ENCODE results near the gene MEGF10.

The MEGF10 gene

DNA sequence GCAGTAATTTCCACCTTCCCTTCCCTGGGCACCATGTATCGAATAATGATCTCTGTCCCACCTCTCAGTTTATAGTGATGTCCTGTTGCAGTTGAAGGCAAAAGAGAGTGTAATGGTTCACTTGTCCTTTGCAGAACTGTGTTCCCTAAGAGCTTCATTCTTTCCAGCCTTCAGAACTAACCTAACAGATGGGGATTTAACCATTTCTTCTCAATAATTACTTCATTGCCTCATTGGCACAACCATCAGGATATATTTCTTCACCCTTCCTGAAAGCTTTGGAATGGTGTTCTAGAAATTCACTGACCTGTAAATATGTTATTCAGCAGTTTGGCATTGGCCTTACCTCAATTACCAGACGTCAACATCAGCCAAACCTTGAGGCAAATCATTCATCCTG lies 142.9 kb downstream of the MEGF10 start:
- H3K36me3 ChIP-seq (ENCODE audit: insufficient read depth, low read length): no peaks in the 10 kb centered on the region
- no peak overlapping the region for H2AFZ ChIP-seq (ENCODE audit: low read depth, low read length)
- no peak overlapping the region for H3K4me2 ChIP-seq (ENCODE audit: insufficient read depth, low read length)
- H3K4me3 ChIP-seq (ENCODE audit: low read depth in 1 of 2, low read length in 2 of 2): no peak overlapping the region
- no peaks in the 10 kb centered on the region for H4K20me1 ChIP-seq (ENCODE audit: insufficient read depth, low read length)
- no peaks in the 10 kb centered on the region for H3K9me3 ChIP-seq (ENCODE audit: insufficient read depth, low read length, severe bottlenecking)
- peaks cover 13% of the 10 kb centered on the region for H3K27me3 ChIP-seq (ENCODE audit: insufficient read depth, low read length, poor library complexity)
- H3K4me1 ChIP-seq (ENCODE audit: insufficient read depth, low read length): no peaks in the 10 kb centered on the region
- no peak for DNase-seq
- ATAC-seq (ENCODE audit: insufficient read depth, low read depth): no peak
- no peak overlapping the region for H3K9ac ChIP-seq (ENCODE audit: low read depth, low read length)
- H3K27ac ChIP-seq (ENCODE audit: low read length): no peak overlapping the region
- no peaks in the 10 kb centered on the region for H3K79me2 ChIP-seq (ENCODE audit: insufficient read depth, low read length)
- TF ChIP-seq EZH2 (IDR thresholded peaks at IDR 0.05; ENCODE audit: borderline replicate concordance, low read depth, low read length, severe bottlenecking): no peak
- TF ChIP-seq, protein P1, sequence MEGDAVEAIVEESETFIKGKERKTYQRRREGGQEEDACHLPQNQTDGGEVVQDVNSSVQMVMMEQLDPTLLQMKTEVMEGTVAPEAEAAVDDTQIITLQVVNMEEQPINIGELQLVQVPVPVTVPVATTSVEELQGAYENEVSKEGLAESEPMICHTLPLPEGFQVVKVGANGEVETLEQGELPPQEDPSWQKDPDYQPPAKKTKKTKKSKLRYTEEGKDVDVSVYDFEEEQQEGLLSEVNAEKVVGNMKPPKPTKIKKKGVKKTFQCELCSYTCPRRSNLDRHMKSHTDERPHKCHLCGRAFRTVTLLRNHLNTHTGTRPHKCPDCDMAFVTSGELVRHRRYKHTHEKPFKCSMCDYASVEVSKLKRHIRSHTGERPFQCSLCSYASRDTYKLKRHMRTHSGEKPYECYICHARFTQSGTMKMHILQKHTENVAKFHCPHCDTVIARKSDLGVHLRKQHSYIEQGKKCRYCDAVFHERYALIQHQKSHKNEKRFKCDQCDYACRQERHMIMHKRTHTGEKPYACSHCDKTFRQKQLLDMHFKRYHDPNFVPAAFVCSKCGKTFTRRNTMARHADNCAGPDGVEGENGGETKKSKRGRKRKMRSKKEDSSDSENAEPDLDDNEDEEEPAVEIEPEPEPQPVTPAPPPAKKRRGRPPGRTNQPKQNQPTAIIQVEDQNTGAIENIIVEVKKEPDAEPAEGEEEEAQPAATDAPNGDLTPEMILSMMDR (IDR thresholded peaks at IDR 0.05; ENCODE audit: borderline replicate concordance, extremely low read depth, low read length, poor library complexity, severe bottlenecking): no peak

DNA sequence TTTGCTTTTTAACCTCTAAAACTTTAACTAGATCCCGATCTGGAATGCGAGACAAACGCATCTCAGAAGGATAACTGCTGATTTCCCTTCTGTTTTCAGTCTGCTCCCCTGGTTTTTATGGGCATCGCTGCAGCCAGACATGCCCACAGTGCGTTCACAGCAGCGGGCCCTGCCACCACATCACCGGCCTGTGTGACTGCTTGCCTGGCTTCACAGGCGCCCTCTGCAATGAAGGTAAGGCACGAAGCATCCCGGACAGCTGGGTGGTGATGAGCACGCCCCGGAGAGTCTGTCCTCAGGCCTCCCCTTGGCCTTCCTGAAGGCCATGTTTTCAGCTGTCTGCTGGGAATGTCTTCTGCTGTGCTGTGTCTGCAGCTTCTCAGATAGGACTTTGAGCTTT lies 144.0 kb downstream of the MEGF10 start:
- Histone ChIP-seq H3K27ac (ENCODE audit: low read length) (no peak overlapping the region), H3K36me3 (ENCODE audit: insufficient read depth, low read length) (no peaks in the 10 kb centered on the region), H3K79me2 (ENCODE audit: insufficient read depth, low read length) (no peaks in the 10 kb centered on the region), H2AFZ (ENCODE audit: low read depth, low read length) (no peak overlapping the region), H3K9me3 (ENCODE audit: insufficient read depth, low read length, severe bottlenecking) (no peaks in the 10 kb centered on the region), H4K20me1 (ENCODE audit: insufficient read depth, low read length) (no peaks in the 10 kb centered on the region), H3K4me2 (ENCODE audit: insufficient read depth, low read length) (no peak overlapping the region), H3K27me3 (ENCODE audit: insufficient read depth, low read length, poor library complexity) (peaks cover 13% of the 10 kb centered on the region), H3K4me3 (ENCODE audit: low read depth in 1 of 2, low read length in 2 of 2) (no peak overlapping the region), H3K4me1 (ENCODE audit: insufficient read depth, low read length) (no peaks in the 10 kb centered on the region), H3K9ac (ENCODE audit: low read depth, low read length) (no peak overlapping the region)
- no peak for ATAC-seq (ENCODE audit: insufficient read depth, low read depth)
- DNase-seq: no peak
- TF ChIP-seq EZH2 (IDR thresholded peaks at IDR 0.05; ENCODE audit: borderline replicate concordance, low read depth, low read length, severe bottlenecking): no peak
- TF ChIP-seq, protein P1 (IDR thresholded peaks at IDR 0.05; ENCODE audit: borderline replicate concordance, extremely low read depth, low read length, poor library complexity, severe bottlenecking): no peak

GRCh38 chr5:127435821-127436220 lies 145.2 kb downstream of the MEGF10 start:
- DNase-seq (no peak), ATAC-seq (ENCODE audit: insufficient read depth, low read depth) (no peak)
- H3K27ac ChIP-seq (ENCODE audit: low read length): no peak overlapping the region
- no peaks in the 10 kb centered on the region for H4K20me1 ChIP-seq (ENCODE audit: insufficient read depth, low read length)
- H3K4me1 ChIP-seq (ENCODE audit: insufficient read depth, low read length): no peaks in the 10 kb centered on the region
- H3K27me3 ChIP-seq (ENCODE audit: insufficient read depth, low read length, poor library complexity): peaks cover 8% of the 10 kb centered on the region
- no peaks in the 10 kb centered on the region for H3K36me3 ChIP-seq (ENCODE audit: insufficient read depth, low read length)
- H3K79me2 ChIP-seq (ENCODE audit: insufficient read depth, low read length): no peaks in the 10 kb centered on the region
- H3K4me3 ChIP-seq (ENCODE audit: low read depth in 1 of 2, low read length in 2 of 2): no peak overlapping the region
- H3K9ac ChIP-seq (ENCODE audit: low read depth, low read length): no peak overlapping the region
- no peak for TF ChIP-seq EZH2 (IDR thresholded peaks at IDR 0.05; ENCODE audit: borderline replicate concordance, low read depth, low read length, severe bottlenecking)
- TF ChIP-seq, protein P1 (IDR thresholded peaks at IDR 0.05; ENCODE audit: borderline replicate concordance, extremely low read depth, low read length, poor library complexity, severe bottlenecking): no peak
- no peaks in the 10 kb centered on the region for H3K9me3 ChIP-seq (ENCODE audit: insufficient read depth, low read length, severe bottlenecking)
- H2AFZ ChIP-seq (ENCODE audit: low read depth, low read length): no peak overlapping the region
- H3K4me2 ChIP-seq (ENCODE audit: insufficient read depth, low read length): no peak overlapping the region

DNA sequence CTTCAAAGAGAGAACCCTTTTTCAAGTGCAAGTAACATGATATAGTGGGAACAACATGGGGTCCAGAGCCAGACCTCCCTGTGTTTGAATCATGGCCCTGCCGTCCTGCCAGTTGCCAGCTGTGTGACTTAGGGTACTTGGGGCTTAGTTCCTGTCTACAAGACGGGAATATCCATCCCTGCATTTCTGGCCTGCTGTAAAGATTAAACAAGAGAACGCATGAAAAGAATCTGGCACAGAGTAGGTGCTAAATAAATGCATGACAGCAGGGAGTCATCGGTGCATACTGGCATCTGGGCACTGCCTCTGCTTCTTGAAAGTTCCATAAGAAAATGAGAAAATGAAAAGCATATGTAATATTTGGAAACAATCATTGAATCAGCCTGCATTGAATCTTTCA lies 149.0 kb downstream of the MEGF10 start:
- DNase-seq: no peak
- no peak overlapping the region for H3K4me2 ChIP-seq (ENCODE audit: insufficient read depth, low read length)
- H3K36me3 ChIP-seq (ENCODE audit: insufficient read depth, low read length): no peaks in the 10 kb centered on the region
- H3K4me1 ChIP-seq (ENCODE audit: insufficient read depth, low read length): no peaks in the 10 kb centered on the region
- no peak for TF ChIP-seq EZH2 (IDR thresholded peaks at IDR 0.05; ENCODE audit: borderline replicate concordance, low read depth, low read length, severe bottlenecking)
- TF ChIP-seq, protein P1 (IDR thresholded peaks at IDR 0.05; ENCODE audit: borderline replicate concordance, extremely low read depth, low read length, poor library complexity, severe bottlenecking): no peak
- no peak overlapping the region for H3K9ac ChIP-seq (ENCODE audit: low read depth, low read length)
- H3K27me3 ChIP-seq (ENCODE audit: insufficient read depth, low read length, poor library complexity): no peaks in the 10 kb centered on the region
- H3K79me2 ChIP-seq (ENCODE audit: insufficient read depth, low read length): no peaks in the 10 kb centered on the region
- H3K4me3 ChIP-seq (ENCODE audit: low read depth in 1 of 2, low read length in 2 of 2): no peak overlapping the region
- no peak overlapping the region for H3K27ac ChIP-seq (ENCODE audit: low read length)
- H2AFZ ChIP-seq (ENCODE audit: low read depth, low read length): no peak overlapping the region
- H3K9me3 ChIP-seq (ENCODE audit: insufficient read depth, low read length, severe bottlenecking): no peaks in the 10 kb centered on the region
- no peaks in the 10 kb centered on the region for H4K20me1 ChIP-seq (ENCODE audit: insufficient read depth, low read length)
- ATAC-seq (ENCODE audit: insufficient read depth, low read depth): no peak
